GM06990 (cell line): Measurements from ENCODE around the gene C2CD2L.

Experiments
- DNase-seq: peaks from one replicate; pipeline ENCODE4 v3.0.0-alpha.2; 2011; ENCODE audit not compliant: insufficient read length; ENCODE audit errors: extremely low read depth
- H3K27me3 ChIP-seq: replicated peaks from 2 replicates; pipeline ENCODE4 v1.6.0; 2011; ENCODE audit warnings: low read length; ENCODE audit not compliant: control insufficient read depth, insufficient read depth
- H3K36me3 ChIP-seq: 2 replicates; pipeline ENCODE4 v1.5.1; 2011; ENCODE audit warnings: low read length; ENCODE audit not compliant: control insufficient read depth, insufficient read depth
- H3K4me3 ChIP-seq: replicated peaks from 2 replicates; pipeline ENCODE4 v1.5.1; 2011; ENCODE audit warnings: low read depth, mild to moderate bottlenecking, control low read depth, low read length
- TF ChIP-seq, protein P1 (sequence below): IDR thresholded peaks from 2 replicates; pipeline ENCODE4 v1.5.1; 2011; ENCODE audit warnings: low read length, control low read depth, mild to moderate bottlenecking, inconsistent platforms; ENCODE audit not compliant: insufficient read depth, poor library complexity, severe bottlenecking

The C2CD2L gene

DNA sequence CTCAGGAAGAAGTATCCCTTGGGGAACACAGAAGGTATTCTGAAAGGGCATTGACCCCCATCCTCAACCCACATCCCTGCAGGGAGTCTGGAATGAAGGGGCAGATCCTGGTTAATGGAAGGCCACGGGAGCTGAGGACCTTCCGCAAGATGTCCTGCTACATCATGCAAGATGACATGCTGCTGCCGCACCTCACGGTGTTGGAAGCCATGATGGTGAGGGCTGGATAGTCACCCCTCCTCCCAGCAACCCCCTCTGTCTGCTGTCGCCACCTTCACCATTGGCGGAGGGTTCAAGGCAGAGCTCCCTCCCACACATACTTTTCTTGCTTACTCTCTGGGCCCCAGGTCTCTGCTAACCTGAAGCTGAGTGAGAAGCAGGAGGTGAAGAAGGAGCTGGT, 47.0 kb downstream of the C2CD2L start:
- DNase-seq, result no peak
- TF ChIP-seq, protein P1, sequence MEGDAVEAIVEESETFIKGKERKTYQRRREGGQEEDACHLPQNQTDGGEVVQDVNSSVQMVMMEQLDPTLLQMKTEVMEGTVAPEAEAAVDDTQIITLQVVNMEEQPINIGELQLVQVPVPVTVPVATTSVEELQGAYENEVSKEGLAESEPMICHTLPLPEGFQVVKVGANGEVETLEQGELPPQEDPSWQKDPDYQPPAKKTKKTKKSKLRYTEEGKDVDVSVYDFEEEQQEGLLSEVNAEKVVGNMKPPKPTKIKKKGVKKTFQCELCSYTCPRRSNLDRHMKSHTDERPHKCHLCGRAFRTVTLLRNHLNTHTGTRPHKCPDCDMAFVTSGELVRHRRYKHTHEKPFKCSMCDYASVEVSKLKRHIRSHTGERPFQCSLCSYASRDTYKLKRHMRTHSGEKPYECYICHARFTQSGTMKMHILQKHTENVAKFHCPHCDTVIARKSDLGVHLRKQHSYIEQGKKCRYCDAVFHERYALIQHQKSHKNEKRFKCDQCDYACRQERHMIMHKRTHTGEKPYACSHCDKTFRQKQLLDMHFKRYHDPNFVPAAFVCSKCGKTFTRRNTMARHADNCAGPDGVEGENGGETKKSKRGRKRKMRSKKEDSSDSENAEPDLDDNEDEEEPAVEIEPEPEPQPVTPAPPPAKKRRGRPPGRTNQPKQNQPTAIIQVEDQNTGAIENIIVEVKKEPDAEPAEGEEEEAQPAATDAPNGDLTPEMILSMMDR, result no peak
- Histone ChIP-seq H3K4me3 (no peak overlapping the region), H3K36me3 (no peaks in the 10 kb centered on the region), H3K27me3 (peaks cover 6% of the 10 kb centered on the region)

DNA sequence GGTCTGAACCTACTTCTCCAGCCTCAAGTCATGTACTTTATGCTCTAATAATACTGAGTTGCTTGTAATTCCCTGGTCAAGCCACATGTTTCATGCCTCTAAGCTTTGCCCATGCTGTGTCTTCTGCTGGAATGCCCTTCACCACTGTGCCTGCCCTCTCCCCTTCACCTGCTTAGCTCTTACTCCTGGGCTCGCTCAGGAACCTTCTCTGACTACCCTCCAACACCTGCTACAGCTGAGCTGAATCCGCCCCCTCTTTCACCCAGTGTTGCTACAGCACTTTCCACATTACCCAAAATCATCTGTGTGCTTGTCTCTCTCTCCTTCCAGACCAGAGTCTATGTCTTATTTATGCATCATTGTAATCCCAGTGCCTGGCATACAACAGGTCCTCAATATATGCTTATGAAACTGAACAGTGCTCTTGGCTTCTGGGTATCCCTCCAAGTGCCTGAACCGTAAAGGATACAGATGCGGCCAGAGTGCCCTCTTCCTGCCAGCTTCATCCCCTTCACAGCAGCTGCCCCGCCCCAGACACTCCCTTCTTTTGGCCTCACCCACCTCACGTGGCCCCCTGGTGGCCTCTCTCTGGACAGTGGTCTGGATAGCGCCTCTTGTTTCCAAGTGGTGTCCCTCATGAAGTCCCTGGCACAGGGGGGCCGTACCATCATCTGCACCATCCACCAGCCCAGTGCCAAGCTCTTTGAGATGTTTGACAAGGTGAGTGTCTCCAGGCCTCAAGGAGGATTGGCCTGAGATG, 48.8 kb downstream of the C2CD2L start:
- no peak overlapping the region for H3K4me3 ChIP-seq
- no peaks in the 10 kb centered on the region for H3K36me3 ChIP-seq
- TF ChIP-seq, protein P1, result peak; percentile 27
- H3K27me3 ChIP-seq, result peaks cover 3% of the 10 kb centered on the region
- DNase-seq, result no peak

DNA sequence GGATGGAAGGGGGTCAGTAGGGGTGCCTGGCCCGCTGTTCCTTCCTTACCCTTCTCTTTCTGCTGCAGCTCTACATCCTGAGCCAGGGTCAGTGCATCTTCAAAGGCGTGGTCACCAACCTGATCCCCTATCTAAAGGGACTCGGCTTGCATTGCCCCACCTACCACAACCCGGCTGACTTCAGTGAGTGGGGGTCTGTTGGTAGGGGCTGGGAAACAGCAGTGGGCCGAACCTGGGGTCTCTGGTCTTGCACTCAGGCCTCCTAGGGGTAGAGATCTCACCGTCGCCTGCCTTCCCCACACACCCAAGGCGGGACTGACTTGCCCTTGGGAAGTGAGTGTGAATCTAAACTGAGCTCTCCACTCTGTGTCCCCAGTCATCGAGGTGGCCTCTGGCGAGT, 49.4 kb downstream of the C2CD2L start:
- no peak for DNase-seq
- Histone ChIP-seq H3K27me3 (peaks cover 3% of the 10 kb centered on the region), H3K4me3 (no peak overlapping the region), H3K36me3 (no peaks in the 10 kb centered on the region)
- TF ChIP-seq, protein P1, result no peak

DNA sequence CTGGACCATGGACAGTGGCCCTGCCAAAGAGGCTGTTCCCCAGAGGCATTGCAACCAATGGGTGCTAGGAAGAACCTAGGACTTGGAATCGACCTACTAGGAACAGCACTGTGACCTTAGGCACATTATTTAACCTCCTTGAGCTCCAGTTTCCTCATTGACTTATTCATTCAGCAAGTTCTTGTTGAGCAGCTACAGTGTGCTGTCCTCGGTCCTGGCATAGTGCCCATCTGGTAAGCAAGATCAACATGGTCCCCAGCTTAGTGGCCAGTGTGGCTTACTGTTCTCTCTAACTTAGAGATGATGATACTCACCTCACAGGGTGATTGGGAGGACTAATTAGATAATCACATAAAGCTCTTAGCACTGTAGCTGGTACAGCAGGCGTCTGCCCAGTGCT, 49.9 kb downstream of the C2CD2L start:
- H3K27me3 ChIP-seq, result peaks cover 3% of the 10 kb centered on the region
- H3K4me3 ChIP-seq, result no peak overlapping the region
- no peaks in the 10 kb centered on the region for H3K36me3 ChIP-seq
- TF ChIP-seq, protein P1, result no peak
- no peak for DNase-seq

DNA sequence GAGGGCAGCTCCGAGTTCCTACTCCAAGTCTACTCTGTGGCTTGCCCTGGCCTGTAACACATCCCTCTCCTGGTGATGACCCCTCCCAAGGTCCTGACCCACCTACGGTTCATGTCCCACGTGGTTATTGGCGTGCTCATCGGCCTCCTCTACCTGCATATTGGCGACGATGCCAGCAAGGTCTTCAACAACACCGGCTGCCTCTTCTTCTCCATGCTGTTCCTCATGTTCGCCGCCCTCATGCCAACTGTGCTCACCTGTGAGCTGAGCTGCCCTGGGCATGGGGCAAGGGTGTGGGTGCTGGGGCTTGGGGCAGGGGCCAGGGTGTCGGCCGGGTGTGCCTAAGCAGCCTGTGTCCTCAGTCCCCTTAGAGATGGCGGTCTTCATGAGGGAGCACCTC, 51.3 kb downstream of the C2CD2L start:
- H3K4me3 ChIP-seq, result no peak overlapping the region
- TF ChIP-seq, protein P1, result no peak
- no peak for DNase-seq
- H3K36me3 ChIP-seq, result no peaks in the 10 kb centered on the region
- H3K27me3 ChIP-seq, result peaks cover 3% of the 10 kb centered on the region; the same call in 1 of the 2 replicates
